GM20431 (cell line): Measurements from ENCODE around the gene CATSPERD.

Source experiments
- in situ Hi-C: fragments of 300-500 bp; cut with MseI, MboI; formaldehyde crosslinking; loops from one replicate; pipeline ENCODE4 v1.15.0; 2020; ENCODE audit warnings: low sequenced_read_pairs; ENCODE audit not compliant: unreplicated experiment

Gene CATSPERD

DNA sequence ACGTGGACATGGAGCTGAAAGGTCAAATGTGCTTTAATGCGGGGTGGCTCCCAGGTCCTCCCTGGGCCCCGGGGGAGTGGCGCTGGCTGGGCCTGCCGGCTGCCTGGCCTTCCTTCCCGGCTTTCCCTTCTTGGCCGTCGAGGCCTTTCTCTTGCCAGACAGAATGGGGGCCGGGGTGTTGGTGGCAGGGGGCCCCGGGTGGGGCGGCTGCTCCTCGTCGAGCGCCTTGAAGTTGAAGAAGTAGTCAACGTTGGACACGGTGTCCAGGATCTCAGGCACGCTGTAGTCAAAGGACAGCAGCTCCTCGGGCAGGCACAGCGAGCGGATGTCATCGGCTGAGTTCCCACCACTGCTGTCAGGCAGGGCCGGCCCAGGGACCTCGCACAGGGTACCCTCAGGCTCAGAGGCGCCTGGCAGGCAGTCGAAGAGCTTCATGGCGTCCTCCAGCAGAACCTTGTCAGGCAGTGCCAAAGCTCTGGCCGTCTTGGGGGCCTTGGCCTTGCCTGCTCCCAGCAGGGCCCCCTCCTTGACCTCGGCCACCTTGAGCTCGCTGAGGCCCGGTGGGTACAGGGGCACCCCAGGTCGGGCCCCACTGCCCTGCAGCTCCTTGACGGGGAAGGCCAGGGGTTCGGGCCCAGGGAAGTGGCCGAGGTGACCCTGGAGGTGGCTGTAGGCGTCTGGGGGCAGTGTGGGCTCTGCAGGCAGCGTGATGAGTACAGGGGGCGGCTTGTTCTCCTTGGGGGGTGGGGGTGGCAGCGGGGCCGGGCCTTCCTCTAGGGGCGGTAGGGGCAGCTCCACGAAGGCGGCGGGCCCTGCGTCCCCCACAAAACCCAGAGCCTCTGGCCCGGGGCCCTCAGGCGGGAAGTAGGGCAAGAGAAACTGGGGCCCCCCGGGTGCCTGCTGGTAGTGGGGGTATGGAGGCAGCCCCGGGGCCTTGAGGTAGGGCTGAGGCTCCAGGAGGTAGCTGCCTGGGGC lies 62.8 kb downstream of the CATSPERD start:
- in situ Hi-C loops = no loop called here

GRCh38 chr19:5784581-5785147 lies 64.2 kb downstream of the CATSPERD start, which contains the start of gene PRR22:
Gene PRR22, minus strand, starts transcription at chr19:5784746. Its CDS starts 86 bp downstream, at chr19:5784660.
- in situ Hi-C loops = no loop called here

GRCh38 chr19:5785423-5785822 lies 65.0 kb downstream of the CATSPERD start:
- in situ Hi-C loops = no loop called here

- in situ Hi-C loops = no loop called here
Measured at GRCh38 chr19:5786593-5787408, 66.4 kb downstream of the CATSPERD start.

DNA sequence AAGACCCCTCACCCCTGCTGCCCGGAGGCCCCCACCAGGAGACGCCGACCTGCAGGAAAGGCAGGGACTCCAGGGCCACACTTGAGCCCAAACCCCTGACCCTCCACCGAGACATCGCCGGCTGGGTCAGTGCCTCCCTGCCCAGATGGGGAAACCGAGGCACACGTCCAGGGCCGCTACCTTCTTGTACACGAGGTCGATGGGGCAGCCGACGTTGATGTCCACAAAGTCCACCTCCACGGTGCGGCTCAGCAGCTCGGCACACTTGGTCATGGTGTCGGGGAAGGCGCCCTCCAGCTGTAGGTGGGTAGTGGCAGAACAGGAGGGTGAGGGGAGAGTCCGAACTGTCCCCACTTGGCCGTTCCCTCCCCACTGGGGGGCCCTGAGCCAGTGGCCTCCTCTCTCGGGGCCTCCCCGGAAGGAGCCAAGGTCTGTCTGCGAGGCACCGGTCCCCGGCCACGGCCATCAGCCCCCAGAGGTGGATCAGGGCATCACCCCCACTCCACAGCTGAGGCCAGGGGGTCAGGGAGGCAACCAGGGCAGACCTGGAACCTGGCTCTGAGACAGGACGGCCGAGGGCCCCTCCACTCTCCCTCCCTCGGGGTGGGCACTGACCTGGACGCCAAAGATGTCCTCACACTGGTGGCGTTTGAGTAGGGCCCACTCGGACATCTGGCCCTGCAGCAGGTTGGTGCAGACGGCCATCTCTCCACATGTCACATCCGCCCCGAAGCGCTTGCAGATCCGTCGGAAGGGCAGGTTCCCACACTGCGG lies 67.2 kb downstream of the CATSPERD start:
- in situ Hi-C loops = no loop called here

DNA sequence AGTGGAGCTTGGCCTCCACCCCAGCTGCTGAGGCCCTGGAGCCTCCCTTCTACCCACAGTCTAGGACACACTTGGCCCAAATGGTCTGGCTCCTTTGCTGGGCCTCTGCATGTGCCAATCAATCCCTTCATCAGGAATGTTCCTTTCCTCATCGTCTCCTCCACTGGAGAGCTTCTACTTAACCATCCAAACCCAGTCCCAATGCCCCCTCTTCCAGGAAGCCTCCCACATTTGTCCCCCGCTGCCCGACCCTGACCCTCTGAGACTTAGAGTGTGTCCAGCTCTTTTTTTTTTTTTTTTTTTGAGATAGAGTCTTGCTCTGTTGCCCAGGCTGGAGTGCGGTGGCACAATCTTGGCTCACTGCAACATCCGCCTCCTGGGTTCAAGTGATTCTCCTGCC lies 68.0 kb downstream of the CATSPERD start:
- in situ Hi-C loops = no loop called here

GRCh38 chr19:5789351-5789761 lies 68.9 kb downstream of the CATSPERD start:
- in situ Hi-C loops = no loop called here

DNA sequence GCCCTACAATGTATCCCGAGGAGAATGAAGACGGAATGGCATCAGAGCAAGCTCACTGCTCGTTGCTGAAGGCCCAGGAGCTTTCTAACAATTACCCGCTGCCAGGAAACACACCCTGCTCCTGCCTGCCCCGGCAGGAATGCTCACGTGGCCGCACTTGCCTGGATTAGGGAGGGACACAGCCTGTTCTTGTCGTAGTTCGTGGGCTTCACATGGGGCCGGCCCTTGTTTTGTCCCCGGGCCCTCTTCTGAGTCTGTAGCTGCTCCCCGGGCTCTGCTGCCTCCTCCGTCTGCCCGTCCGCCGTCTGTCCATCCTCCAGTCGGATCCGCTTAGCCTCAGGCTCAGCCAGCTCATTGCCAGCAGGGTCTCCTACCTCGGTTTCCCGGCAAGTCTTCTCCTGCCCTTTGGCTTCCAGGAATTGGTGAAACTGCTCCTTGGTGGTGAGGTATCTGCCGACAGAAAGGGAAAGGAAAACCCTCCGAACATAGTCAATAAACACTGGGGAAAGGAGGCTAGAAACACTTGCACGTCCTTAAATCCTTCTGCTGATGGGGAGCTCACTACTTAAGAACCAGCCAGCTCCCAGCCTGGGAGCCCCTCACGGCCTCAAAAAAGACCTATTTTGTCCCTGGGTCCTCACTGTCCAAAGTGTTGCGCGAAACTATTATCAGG lies 69.6 kb downstream of the CATSPERD start:
- in situ Hi-C loops = no loop called here

DNA sequence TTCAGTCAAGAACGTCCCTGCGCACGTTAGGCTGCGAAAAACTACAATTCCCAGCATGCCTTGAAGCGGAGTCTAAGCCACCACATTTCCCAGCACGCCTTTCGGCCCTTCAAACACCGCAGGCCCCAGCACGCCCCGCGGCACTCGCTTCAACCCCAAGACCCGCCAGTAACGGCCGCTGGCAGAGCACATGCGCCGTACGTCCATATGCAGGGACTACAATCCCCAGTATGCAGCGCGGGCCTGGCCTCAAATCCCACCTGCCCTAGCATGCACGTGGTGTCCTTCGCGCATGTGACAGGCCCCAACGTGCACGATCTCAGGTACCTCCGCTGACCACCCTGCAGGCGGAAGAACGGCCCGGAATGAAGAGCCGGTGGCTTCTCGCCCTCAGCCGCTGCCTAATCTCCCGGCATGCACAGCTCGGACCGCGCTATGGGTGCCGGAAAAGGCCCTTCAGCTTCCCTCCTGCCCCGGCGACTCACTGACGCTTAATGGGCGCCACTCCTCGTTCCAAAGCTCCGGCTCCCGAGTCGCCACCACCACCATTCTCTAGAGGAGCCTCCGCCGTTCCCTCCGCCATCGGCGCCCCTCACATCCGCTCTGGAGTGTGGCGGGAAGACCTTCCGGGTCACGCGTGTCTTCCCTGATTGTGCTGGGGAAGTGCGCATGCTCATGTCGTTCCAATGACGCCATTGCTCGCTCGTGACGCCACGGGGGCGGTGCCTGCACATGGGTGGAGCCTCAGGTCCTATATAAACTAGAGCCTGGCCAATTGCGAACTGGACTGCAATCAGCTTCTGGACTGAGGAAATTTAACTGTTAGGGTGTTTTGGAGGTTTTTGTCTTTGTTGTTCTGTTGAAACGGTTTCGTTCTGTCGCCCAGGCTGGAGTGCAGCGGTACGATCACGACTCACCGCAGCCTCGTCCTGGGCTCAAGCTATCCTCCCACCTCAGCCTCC lies 70.4 kb downstream of the CATSPERD start, which contains the start of gene DUS3L:
DUS3L (minus strand) TSS at position 605 of the 962 bp plus-strand sequence; CDS start at position 583, 22 bp downstream.
- in situ Hi-C loops = no loop called here

- in situ Hi-C loops = no loop called here
Measured at GRCh38 chr19:5792224-5792623, 71.8 kb downstream of the CATSPERD start.

GRCh38 chr19:5793188-5793587 lies 72.8 kb downstream of the CATSPERD start:
- in situ Hi-C loops = no loop called here

- in situ Hi-C loops = no loop called here
Measured at GRCh38 chr19:5795382-5795919, 75.0 kb downstream of the CATSPERD start.

GRCh38 chr19:5798244-5798643 lies 77.8 kb downstream of the CATSPERD start:
- in situ Hi-C loops = no loop called here

DNA sequence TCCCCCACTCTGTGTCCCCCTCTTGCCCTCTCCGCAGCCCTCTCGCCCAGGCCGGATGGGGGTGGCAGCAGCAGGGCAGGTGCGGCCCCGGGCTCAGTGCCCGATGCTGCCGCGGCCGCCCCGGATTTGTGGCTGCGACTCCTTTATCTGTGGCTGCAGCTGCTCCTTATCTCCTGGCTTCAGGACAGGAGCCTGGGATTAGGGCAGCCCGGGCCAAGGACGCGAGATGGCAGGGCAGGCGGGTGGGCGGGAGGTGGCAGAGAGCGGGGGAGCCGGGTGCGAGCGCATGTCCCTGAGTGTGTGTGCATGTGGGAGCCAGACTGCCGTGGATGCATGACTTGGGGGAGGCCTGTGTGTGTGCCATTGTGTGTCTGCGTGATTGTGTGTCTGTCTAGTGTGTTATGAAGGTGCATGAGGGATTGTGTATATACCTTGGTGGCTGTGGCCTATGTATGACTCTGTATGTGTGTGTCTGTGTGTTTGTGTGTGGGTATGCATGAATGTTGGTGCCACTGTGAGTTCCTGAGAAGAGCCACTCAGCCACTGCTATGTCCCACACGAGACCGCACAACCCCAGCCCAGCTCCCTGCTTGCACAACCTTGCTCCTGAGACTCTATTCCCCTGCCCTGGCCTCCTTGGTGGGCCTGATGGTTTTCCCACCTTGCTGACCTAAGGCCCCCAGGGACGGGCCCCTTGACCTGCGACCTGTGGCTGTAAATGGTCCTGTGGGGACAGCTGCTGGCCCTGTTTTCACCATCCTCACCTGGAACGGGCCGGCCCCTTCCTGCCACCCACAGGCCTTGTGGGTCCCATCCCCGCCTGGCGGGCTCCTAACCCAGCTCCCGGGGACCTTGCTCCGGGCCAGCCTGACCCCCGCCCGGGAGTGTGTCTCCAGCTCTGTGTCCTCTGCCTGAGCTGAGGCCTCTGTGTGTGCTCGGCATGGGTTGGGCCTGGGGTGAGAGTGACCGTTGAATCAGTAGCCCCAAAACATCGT lies 79.1 kb downstream of the CATSPERD start:
- in situ Hi-C loops = loop anchor here (10.0 kb wide), 1 partner anchor 215 kb away; no protein-coding TSS in a partner anchor

DNA sequence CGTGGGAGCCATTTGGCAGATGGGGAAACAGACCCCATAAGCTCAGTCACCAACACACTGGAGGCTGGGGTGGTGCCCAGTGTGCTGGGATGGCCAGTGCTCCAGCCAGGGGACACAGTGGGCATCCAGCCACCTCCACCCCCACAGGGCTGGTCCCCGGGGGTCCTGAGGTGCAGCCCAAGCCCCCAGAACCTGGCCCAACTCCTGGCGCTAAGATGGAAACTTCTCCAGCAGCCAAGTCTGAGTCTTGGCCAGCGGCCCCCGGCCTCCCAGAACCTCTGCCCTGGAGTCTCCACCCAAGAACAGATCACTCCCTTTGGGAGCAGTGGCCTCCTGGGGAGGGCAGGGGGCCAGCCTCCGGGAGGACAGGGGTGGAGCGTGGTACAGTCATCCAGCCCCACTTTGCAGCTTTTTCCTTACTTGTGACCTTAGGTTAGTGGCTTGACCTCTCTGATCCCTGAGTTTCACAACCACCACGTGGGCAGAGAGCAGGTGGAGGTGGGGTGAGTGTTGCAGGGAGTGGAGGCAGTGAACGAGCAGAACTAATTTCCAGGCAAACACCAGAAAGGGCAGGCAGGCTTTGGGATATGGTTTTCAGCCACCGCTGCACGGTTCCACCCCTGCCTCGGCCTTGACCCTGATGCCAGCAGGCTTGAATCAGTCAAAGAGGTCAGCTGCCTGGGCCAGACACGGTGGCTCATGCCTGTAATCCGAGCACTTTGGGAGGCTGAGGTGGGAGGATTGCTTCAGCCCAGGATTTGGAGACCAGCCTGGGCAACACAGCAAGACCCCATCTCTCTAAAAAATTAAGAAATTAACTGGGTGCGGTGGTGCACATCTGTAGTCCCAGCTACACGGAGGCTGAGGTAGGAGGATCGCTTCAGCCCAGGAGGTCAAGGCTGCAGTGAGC lies 80.2 kb downstream of the CATSPERD start:
- in situ Hi-C loops = loop anchor here (10.0 kb wide), 1 partner anchor 214 kb away; no protein-coding TSS in a partner anchor
